DOHH2 (cell line): ENCODE data around the gene RGS3.

ENCODE experiments used
- CTCF ChIP-seq: fragments of 200-600 bp; sonication (generic); IDR thresholded peaks from one replicate; pipeline ENCODE4 v1.5.1; 2014; ENCODE audit warnings: antibody characterized with exemption, mild to moderate bottlenecking, low read depth, low read length; ENCODE audit not compliant: poor library complexity, severe bottlenecking
- EZH2phosphoT487 ChIP-seq: fragments of 200-600 bp; sonication (generic); IDR thresholded peaks from 2 replicates; pipeline ENCODE4 v1.6.1; 2017; ENCODE audit warnings: borderline replicate concordance, mild to moderate bottlenecking, antibody characterized with exemption, low read length, moderate library complexity, mixed read lengths

- TF ChIP-seq CTCF (no peak), EZH2phosphoT487 (no peak)
Measured at GRCh38 chr9:113514748-113515147, 51.2 kb downstream of the RGS3 start.
